GM18520 (cell line): ENCODE data around the gene SLC9C2.
A peak's percentile ranks its signal among the peaks of the same experiment; 100 is the strongest.
"Not testable (repeated sequence)": the region's sequence is repeated elsewhere in the genome, so short reads cannot be mapped to it uniquely, and the experiment has no call there.

Experiments
- ATAC-seq: cut with Tn5 transposase; IDR thresholded peaks from one replicate; pipeline ENCODE4 v1.9.1; 2021; ENCODE audit not compliant: unreplicated experiment

The SLC9C2 gene

DNA sequence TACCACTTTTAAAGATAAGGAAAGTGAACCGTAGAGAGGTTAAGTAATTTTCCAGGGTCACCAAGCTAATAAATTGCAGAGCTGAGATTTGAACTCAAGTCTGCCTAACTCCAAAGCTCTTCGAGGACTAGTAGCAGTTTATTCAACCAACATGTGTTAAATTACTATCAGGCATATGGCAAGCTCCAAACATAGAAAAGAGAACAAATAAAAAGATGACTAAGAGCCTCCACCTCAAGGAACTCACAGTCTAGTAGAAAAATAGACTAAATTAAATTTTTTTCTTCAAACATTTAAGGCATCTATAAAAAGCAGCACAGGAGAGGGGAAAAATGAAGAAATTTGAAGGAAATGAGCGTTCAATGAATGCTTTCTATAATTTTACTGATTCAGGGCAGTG lies 22.2 kb downstream of the SLC9C2 start:
- ATAC-seq = no peak

GRCh38 chr1:173580071-173580470 lies 22.8 kb downstream of the SLC9C2 start:
- ATAC-seq = no peak

- ATAC-seq = no peak
Observed at GRCh38 chr1:173573596-173573995, 29.3 kb downstream of the SLC9C2 start.

- ATAC-seq = no peak
Observed at GRCh38 chr1:173572201-173572873, 30.5 kb downstream of the SLC9C2 start.

GRCh38 chr1:173570370-173571007 lies 32.4 kb downstream of the SLC9C2 start:
- ATAC-seq = peak; percentile 71

DNA sequence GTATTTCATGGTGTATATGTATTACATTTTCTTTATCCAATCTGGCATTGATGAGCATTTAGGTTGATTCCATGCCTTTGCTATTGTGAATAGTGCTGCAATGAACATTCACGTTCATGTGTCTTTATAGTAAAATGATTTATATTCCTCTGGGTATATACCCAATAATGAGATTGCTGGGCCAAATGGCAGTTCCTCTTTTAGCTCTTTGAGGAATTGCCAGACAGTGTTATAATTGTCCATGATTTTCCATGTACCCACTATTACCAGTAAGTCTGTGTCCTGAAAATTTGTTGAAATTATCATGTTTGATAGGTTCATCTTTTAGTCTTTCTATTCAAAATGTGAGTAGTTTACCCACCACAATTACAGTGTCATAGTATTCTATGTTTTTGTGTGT lies 34.4 kb downstream of the SLC9C2 start:
- ATAC-seq = no peak

DNA sequence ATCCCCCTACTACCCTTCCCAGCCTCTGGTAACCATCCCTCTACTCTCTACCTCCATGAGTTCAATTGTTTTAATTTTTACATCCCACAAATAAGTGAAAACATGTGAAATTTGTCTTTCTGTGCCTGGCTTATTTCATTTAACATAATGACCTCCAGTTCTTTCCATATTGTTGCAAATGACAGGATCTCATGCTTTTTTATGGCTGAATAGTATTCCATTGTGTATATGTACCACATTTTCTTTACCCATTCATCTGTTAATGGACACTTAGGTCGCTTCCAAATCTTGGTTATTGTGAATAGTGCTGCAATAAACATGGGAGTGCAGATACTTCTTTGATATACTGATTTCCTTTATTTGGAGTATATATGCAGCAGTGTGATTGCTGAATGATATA lies 39.0 kb downstream of the SLC9C2 start:
- not testable (repeated sequence) for ATAC-seq

DNA sequence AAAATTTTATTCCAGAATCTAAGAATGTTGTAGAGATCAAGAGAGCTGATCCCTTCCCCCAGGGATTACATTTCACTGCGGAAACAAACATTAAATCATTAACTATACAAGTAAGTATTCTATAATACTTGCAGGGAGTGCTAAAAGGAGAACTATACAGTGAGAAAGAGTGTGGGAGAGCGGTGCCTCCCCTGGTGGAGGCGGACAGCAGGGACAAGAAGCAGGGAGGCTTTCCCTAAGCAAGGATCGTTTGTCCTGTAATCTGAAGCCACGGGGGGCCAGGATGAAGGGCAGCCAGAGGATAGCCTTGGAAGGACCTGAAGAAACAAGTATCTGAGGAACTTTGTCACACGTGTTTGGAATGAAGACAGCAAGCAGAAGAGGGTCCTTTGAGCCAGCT lies 40.1 kb downstream of the SLC9C2 start:
- ATAC-seq = no peak

GRCh38 chr1:173561263-173561662 lies 41.6 kb downstream of the SLC9C2 start:
- ATAC-seq = no peak

- ATAC-seq = no peak
Observed at GRCh38 chr1:173560285-173560880, 42.5 kb downstream of the SLC9C2 start.

DNA sequence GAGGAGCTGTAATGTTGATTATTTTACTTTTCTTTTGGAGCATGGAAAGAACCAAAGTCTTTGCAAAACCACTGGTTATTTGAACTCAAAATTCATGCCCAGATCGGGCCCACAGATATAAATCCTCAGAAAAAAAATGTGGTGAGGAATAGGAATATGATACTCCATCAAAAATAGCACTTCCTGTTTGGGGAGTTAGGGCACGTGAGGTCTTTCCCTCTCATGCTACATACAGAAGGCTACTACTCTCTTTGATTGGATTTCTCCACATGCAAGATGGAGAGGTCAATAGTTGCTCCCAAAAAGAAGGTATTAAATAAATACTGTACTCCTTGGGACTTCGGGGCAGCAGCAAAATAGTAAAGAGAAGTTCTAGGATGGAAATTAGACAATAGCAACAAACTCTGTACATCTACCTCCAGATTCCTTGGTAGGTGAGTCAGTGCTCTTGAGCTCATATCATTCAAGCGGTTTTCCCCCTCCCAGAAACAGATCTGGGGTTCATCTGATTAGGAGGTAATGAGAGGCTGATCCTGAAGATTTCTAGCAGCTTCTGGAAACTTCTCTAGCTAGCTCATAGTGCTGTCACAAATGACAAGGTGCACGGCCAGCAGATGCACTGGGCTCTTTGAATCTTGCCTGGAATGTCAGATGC lies 47.1 kb downstream of the SLC9C2 start:
- ATAC-seq = no peak

GRCh38 chr1:173554541-173555250 lies 48.2 kb downstream of the SLC9C2 start:
- no peak for ATAC-seq

GRCh38 chr1:173554089-173554488 lies 48.8 kb downstream of the SLC9C2 start:
- ATAC-seq = no peak

DNA sequence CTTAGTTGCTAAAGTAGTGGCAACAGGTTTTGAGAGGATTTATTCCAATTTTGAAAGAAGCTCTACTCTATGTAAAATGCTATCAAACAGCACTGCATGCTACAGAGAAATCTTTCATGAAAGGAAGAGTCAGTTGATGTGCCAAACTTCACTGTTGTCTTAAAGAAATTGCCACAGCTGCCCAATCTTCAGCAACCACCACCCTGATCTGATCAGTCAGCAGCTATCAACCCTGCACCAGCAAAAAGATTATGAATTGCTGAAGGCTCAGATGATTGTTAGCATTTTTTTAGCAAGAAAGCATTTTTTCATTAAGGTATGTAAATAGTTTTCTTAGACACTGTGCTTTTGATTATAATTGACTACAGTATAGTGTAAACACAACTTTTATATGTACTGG lies 49.6 kb downstream of the SLC9C2 start:
- ATAC-seq = no peak

GRCh38 chr1:173551699-173552098 lies 51.2 kb downstream of the SLC9C2 start:
- ATAC-seq = no peak

- ATAC-seq = no peak
Observed at GRCh38 chr1:173549813-173550212, 53.1 kb downstream of the SLC9C2 start.

DNA sequence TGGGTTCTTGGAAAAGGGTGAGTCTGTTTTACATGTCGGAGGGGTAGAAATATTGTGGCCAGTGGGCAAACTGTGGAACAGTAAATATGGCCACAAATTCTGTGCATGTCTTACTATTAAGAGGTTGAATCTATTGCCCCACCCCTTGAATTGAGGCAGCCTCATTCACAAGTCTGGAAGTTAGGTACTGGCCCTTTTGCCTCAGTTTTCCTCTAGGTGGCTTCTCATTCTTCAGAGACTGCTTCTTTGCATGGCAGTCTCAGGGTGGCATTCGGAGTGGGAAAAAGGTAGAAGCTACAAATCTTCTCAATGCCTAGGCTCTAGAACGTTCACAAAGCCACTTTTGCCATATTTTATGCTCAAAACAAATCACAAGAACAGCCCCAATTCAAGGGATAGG lies 57.2 kb downstream of the SLC9C2 start:
- no peak for ATAC-seq

DNA sequence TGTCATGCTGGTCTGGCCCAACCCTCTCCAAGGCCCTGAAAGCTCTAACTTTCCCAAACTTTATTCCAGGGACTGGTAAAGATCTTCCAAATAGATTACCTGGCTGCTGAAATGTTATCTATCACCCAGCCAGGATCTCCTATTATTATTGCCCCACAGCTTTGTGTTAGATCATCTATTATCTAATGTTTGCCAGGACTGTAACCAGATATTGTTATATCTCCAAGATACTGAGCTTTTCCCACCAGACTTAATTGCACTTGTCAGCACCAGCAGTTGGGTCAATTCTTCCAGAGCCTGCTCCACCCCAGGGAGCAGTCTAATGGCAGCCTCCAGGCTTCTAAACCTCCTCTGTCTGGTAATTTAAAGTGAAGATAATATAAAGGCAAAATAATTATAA lies 66.6 kb downstream of the SLC9C2 start:
- ATAC-seq = no peak

- ATAC-seq = no peak
Observed at GRCh38 chr1:173532237-173532636, 70.6 kb downstream of the SLC9C2 start.

GRCh38 chr1:173530795-173531693 lies 71.8 kb downstream of the SLC9C2 start:
- ATAC-seq = no peak
